GM12872 (cell line): Measurements from ENCODE around the gene AIRE.
"Not testable (repeated sequence)": the region's sequence is repeated elsewhere in the genome, so short reads cannot be mapped to it uniquely, and the experiment has no call there.

ENCODE experiments used
- TF ChIP-seq, protein P1 (sequence below): IDR thresholded peaks from 3 replicates; pipeline ENCODE4 v1.5.1; 2011; ENCODE audit warnings: low read depth, mild to moderate bottlenecking, low read length, moderate library complexity; ENCODE audit not compliant: insufficient read depth

AIRE gene

DNA sequence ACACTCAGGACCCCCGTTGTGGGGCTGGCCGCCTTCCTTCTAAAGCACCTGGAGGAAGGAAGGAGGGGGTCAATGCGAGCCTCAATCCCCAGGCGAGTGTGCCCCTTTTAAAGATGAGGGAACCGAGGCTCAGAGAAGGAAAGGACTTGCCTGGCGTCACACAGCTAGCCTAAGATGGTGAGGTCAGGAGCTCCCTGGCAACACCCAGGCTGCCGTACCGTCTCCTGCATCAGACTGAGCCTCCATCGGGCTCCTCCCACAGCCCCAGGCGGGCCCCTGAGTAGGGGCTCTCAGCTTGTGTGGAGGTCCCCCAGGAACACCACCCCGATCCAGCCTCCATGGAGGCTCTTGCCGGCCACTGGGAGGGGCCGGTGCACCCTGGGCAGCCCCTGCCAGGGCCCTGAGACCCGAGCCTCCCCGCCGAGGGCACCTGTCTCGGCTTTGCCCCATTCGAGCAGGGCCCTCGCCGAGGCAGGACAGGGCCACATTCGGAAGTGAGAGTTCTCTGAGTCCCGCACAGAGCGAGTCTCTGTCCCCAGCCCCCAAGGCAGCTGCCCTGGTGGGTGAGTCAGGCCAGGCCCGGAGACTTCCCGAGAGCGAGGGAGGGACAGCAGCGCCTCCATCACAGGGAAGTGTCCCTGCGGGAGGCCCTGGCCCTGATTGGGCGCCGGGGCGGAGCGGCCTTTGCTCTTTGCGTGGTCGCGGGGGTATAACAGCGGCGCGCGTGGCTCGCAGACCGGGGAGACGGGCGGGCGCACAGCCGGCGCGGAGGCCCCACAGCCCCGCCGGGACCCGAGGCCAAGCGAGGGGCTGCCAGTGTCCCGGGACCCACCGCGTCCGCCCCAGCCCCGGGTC lies at the start of gene AIRE:
AIRE (plus strand) TSS at position 739 of the 855 bp plus-strand sequence. CDS start 131 bp downstream, outside the sequence.
- TF ChIP-seq, protein P1, sequence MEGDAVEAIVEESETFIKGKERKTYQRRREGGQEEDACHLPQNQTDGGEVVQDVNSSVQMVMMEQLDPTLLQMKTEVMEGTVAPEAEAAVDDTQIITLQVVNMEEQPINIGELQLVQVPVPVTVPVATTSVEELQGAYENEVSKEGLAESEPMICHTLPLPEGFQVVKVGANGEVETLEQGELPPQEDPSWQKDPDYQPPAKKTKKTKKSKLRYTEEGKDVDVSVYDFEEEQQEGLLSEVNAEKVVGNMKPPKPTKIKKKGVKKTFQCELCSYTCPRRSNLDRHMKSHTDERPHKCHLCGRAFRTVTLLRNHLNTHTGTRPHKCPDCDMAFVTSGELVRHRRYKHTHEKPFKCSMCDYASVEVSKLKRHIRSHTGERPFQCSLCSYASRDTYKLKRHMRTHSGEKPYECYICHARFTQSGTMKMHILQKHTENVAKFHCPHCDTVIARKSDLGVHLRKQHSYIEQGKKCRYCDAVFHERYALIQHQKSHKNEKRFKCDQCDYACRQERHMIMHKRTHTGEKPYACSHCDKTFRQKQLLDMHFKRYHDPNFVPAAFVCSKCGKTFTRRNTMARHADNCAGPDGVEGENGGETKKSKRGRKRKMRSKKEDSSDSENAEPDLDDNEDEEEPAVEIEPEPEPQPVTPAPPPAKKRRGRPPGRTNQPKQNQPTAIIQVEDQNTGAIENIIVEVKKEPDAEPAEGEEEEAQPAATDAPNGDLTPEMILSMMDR: no peak

DNA sequence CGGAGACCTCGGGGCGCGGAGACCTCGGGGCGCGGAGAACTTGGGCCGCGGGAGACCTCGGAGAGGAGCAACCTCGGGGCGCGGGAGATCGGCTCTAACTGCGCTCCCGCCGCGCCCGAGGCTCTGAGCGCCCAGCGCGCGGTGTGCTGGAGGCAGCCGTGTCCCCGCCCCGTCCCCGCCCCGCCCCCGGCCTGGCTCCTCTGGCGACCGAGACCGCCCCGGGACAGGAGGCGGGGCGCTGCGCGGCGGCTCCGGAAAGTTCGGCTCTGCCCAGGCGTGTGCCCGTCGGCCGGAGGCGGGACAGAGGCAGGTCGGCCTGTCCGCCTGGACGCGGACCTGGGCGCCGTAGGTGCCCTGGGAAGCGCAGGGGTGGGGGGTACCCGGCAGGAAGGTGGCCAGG lies 44.8 kb upstream of the AIRE start, which contains the start of gene ICOSLG:
ICOSLG (minus strand) TSS at position 102 of the 400 bp plus-strand sequence. CDS start 126 bp downstream, outside the sequence.
- TF ChIP-seq, protein P1: not testable (repeated sequence)

DNA sequence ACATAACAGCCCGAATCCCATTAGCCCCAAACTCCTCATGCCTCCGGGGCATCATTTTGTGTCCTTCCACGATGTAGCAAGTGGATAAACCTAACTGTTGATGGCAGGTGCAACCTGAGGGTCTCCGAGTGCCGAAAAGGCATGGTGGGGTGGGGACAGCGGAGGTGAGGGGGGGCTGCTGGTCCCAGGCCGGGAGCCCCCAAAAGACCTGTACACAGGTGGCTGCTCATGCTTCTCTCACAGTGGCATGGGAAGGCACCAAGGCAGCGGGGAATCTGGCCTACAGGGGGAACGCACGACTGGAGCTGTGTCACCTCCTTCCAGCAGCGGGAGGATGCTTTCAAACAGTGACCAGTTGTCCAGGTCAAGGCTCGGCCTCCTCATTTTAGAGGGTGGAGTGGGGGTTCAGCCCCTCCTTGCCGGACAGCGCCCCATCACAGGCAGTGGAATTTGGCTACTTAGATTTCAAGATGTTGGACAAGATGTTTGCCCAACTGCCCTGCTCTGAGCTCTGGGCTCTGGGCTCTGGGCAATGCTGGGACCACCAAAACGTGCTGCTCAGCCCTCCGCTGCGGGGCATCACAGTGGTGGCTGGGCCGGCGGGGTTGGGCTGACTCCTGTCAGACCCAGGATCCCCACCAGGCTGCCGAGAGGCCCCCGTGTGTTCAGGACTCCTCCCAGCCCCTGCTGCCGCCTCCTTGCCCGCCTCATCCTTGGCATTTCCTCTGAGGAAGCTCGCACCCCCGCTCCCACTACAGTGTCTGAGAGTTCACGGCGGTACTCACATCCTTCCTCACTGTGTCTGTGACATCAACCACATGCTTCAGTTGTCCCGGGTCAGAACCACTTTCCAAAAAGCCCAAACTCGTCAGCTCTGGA lies 31.6 kb upstream of the AIRE start:
- TF ChIP-seq, protein P1: no peak

DNA sequence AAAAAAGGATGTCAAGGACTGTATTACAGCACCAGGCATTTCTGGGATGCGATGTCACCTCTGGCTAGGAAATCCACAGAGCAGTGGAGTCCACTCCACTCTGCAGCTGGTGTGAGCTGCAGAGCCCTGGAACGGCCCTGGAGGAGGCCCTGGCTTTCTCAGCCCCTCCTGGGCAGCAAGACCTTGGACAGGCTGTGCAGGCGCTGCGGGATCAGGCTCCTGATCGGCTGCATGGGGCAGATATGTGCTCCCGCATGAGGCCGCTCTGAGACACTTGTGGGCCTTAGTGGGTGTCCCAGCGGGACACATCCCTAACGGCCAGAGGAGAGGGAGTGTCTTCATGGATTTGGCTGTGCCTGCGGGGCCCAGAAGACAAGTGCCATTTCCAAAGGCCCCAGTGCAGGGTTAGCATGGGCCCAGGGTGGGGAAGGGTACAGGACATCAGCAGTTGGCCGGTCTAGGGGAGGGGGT lies 30.1 kb upstream of the AIRE start:
- TF ChIP-seq, protein P1: no peak

DNA sequence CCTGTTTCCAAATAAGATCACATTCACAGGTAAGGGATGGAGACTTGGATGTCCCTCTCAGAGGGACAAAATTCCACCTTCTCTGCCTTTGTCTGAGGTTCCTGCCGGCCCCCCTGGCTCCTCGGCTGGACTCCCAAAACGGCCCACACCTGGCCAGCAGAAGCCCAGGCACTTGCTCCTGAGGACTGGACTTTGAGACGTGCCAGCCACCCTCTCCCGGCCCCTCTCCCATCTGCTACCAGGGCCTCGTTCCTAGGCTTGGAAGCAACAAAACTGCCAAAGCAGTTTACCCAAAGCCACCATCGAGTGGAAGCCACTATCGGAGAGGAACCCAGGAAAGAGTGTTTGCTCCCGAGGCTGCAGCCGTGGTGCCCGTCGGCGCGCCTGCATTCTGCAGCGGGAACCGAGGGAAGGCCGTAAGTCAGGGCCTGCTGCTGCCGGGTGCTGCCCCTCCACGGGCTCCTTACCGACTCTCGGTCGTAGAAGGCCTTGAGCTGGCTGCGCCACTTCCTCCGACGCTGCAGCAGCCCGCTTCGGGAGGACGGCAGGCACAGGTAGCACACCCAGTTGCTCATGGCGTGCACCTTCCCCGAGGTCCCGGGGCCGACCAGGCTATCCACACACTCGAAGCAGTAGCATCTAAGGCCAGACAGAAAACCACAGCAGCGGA lies 27.5 kb upstream of the AIRE start:
- TF ChIP-seq, protein P1: no peak

DNA sequence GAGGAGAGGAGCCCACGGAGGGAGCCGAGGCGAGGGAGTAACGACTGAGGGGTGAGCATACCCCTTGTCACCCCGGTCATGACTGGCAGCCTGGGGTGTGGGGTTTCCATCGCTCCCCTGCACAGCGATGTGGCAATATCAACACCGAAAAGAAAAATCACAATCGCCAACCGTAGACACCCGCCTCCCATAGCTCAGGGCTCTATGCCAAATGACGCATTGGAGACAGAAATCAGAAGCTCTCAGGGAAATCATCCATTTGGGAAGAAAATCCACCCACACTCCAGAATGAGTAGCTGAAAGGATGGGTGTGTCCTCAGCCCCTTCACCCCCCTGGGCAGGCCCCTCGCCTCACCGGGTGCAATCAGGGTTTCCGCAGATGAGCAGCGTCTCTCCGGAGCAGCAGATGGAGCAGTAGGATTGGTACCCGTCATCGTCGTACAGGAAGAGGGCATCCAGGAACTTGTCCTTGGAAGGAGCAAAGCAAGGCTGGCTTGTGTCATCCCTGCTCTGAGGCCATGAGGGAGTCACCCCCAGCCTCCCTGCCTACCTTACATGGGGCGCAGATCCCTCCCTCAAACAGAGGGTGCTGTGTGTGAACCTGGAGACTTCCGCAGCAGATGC lies 26.5 kb upstream of the AIRE start:
- TF ChIP-seq, protein P1: no peak

DNA sequence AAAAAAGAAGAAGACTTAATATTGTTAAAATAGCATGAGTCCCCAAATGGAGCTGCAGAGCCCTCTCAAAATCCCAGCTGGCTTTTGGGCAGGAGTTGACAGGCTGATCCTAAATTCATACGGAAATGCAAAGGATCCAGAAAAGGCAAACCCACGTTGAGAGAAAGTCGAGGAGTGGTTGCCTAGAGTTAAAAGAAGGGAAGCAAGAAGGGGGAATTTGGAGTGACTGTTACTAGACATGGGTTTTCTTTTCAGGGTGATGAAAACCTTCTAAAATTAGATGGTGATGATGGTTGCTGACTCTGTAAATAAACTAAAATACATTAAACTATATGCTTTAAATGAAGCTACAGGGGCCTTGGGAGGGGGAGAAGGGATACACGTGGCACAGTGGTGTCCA lies 25.6 kb upstream of the AIRE start:
- TF ChIP-seq, protein P1: no peak
